Sigmoid colon (tissue), 4 donors: Measurements from ENCODE around the gene SLC10A6.

ENCODE experiments used
- POLR2A ChIP-seq, 2 donors: fragments of 450-650 bp; IDR thresholded peaks; one replicate each; pipeline ENCODE4 v1.6.1; 2016; ENCODE audit warnings: antibody characterized with exemption in 2 of 2, mild to moderate bottlenecking in 2 of 2, moderate library complexity in 2 of 2
- POLR2AphosphoS5 ChIP-seq, 4 donors: sonication (generic); formaldehyde crosslinking; IDR thresholded peaks; one replicate each; pipeline ENCODE4 v1.6.1; 2017; ENCODE audit warnings: antibody characterized with exemption in 4 of 4
- TF ChIP-seq, protein P1 (sequence below), 4 experiments: fragments of 450-650 bp in 3 of 4; fragments of 200-600 bp in 1 of 4; IDR thresholded peaks; one replicate each; pipeline ENCODE4 v1.5.1; 2016 to 2019; ENCODE audit warnings: antibody characterized with exemption in 4 of 4, mild to moderate bottlenecking in 3 of 4, moderate library complexity in 2 of 4

GRCh38 chr4:86898562-86898961 is 49.4 kb upstream of the SLC10A6 start:
- TF ChIP-seq, protein P1, sequence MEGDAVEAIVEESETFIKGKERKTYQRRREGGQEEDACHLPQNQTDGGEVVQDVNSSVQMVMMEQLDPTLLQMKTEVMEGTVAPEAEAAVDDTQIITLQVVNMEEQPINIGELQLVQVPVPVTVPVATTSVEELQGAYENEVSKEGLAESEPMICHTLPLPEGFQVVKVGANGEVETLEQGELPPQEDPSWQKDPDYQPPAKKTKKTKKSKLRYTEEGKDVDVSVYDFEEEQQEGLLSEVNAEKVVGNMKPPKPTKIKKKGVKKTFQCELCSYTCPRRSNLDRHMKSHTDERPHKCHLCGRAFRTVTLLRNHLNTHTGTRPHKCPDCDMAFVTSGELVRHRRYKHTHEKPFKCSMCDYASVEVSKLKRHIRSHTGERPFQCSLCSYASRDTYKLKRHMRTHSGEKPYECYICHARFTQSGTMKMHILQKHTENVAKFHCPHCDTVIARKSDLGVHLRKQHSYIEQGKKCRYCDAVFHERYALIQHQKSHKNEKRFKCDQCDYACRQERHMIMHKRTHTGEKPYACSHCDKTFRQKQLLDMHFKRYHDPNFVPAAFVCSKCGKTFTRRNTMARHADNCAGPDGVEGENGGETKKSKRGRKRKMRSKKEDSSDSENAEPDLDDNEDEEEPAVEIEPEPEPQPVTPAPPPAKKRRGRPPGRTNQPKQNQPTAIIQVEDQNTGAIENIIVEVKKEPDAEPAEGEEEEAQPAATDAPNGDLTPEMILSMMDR (IDR thresholded peaks at IDR 0.05) = no peak
- no peak for TF ChIP-seq POLR2AphosphoS5 (IDR thresholded peaks at IDR 0.05)
- TF ChIP-seq POLR2A (IDR thresholded peaks at IDR 0.05) = no peak
